ENCODE results near the gene HPCAL1. TPM values are rescaled to one million over a fixed set of nuclear protein-coding genes. Genes with fewer than 3 reads are reported as not detected.

The HPCAL1 gene
- total and polyA plus RNA-seq, 2 of the 4 experiments (the other 2 are of a cell fraction) = 8.2 to 33.7 TPM

DNA sequence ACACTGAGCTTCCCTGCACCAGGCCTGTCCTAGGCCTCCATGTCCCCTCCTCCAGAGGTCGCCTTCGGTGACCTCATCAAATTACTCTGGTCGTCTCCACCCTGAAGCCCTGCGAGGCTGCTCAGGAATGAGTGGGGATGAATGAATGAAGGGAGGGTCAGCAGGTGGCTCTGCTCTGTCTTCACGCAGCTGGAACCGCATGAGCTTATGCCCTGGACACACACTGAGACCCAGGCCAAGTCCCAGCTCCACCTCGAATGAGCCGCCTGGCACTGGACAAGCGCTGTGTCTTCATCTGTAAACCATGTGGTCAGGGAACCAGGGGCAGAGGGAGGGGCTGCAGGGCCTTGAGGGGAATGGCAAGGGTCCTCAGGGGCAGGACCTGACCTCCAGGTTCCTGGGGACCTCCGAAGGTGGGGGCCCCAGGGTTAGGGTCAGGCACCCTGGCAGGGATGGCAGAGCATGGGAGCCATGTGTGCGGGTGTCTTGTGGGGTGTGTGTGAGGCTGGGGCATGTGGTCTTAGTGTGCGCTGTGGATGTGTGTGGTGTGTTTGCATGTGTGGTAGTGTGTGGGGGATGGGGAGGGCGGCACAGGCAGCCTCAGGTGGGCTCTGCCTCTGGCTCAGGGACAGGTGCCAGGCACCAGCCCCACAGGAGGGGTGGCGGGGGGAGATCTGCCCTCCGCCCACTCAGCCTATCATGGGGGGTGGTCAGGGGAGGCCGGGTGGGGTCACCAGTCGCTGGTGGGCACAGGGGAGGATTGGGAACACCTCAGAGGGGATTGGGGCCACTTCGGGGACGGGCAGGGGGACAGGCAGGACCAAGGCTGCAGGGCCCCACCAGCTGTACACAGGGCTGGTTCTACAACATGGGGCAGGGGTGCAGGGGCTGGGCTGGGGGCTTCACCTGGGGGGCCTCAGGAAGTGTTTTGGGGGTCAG lies 131.5 kb downstream of the HPCAL1 start:
- Histone ChIP-seq H3K4me3 (ENCODE audit: insufficient read depth, low read depth, low read length) (no peak overlapping the region), H2BK120ac (ENCODE audit: low read depth, low read length) (no peak overlapping the region), H3K14ac (replicated peaks; ENCODE audit: low read depth, low read length) (no peak overlapping the region), H3K27ac (ENCODE audit: insufficient read depth, low read length) (no peak overlapping the region), H2BK15ac (ENCODE audit: low read depth, low read length) (no peak overlapping the region), H2AK9ac (replicated peaks; ENCODE audit: low read depth, low read length, poor library complexity) (no peak overlapping the region), H3K18ac (ENCODE audit: low read depth, low read length) (no peak overlapping the region), H3K4me1 (ENCODE audit: control insufficient read depth, insufficient read depth, low read length) (no peaks in the 10 kb centered on the region), H2BK20ac (ENCODE audit: low read depth, low read length) (no peak overlapping the region), H3K79me1 (ENCODE audit: low read depth in 1 of 2, low read length in 2 of 2) (no peaks in the 10 kb centered on the region; a peak in 1 of 4 replicates), H3K4ac (ENCODE audit: low read depth, low read length) (no peak overlapping the region), H3K36me3 (ENCODE audit: control insufficient read depth, insufficient read depth, low read length) (0 out of 2 replicates have a peak, but pooled peaks cover 2% of the 10 kb centered on the region), H4K91ac (ENCODE audit: insufficient read depth, low read depth, low read length) (no peak overlapping the region), H4K20me1 (ENCODE audit: insufficient read depth, low read length) (no peaks in the 10 kb centered on the region), H3K56ac (ENCODE audit: extremely low read depth, insufficient read depth, low read length) (no peak overlapping the region), H2AFZ (replicated peaks; ENCODE audit: low read length, poor library complexity) (no peak overlapping the region), H3K23ac (ENCODE audit: low read depth, low read length) (no peak overlapping the region), H4K8ac (ENCODE audit: low read depth in 2 of 2, low read length in 2 of 2) (no peak overlapping the region), H3K27me3 (ENCODE audit: control insufficient read depth, insufficient read depth, low read length) (no peaks in the 10 kb centered on the region), H3K9me1 (ENCODE audit: insufficient read depth, low read length) (peaks cover 5% of the 10 kb centered on the region), H3K4me2 (ENCODE audit: low read depth, low read length) (no peak overlapping the region; the same call in 1 of the 2 replicates), H3K9ac (ENCODE audit: low read depth, low read length) (no peak overlapping the region), H2AK5ac (ENCODE audit: low read depth, low read length) (0 out of 2 replicates have a peak overlapping the region, but pooled peaks have one; percentile 9), H2BK5ac (ENCODE audit: low read depth, low read length, poor library complexity, severe bottlenecking) (no peak overlapping the region), H4K5ac (ENCODE audit: low read depth, low read length) (no peak overlapping the region), H3K9me3 (ENCODE audit: control insufficient read depth, insufficient read depth, low read length) (no peaks in the 10 kb centered on the region)
- CTCF ChIA-PET = interaction anchor here (0.6 to 2.5 kb wide), 20 partner anchors 11 to 385 kb away, joined by 3 to 29 read pairs (median 4); no protein-coding TSS in a partner anchor
- DNase-seq (no peak), ATAC-seq (ENCODE audit: low read depth) (no peak)
- TF ChIP-seq MXI1 (IDR thresholded peaks at IDR 0.05; ENCODE audit: borderline replicate concordance, low read depth, low read length) (no peak), RAD21 (IDR thresholded peaks at IDR 0.05; ENCODE audit: low read length) (no peak), BHLHE40 (IDR thresholded peaks at IDR 0.05; ENCODE audit: low read depth, low read length) (no peak), CHD1 (IDR thresholded peaks at IDR 0.05; ENCODE audit: low read depth, low read length) (no peak), MAZ (IDR thresholded peaks at IDR 0.05; ENCODE audit: borderline replicate concordance, low read depth, low read length) (no peak), NFE2L2 (IDR thresholded peaks at IDR 0.05; ENCODE audit: low read depth, low read length) (no peak), MAFK (IDR thresholded peaks at IDR 0.05; ENCODE audit: low read depth, low read length) (no peak), CEBPB (IDR thresholded peaks at IDR 0.05; ENCODE audit: low read depth, low read length) (no peak), RCOR1 (IDR thresholded peaks at IDR 0.05; ENCODE audit: insufficient replicate concordance, low read length) (no peak), POLR2A (IDR thresholded peaks at IDR 0.05; ENCODE audit: low read depth, low read length) (no peak), SMC3 (IDR thresholded peaks at IDR 0.05; ENCODE audit: low read depth, low read length) (no peak)
- TF ChIP-seq, protein P1, sequence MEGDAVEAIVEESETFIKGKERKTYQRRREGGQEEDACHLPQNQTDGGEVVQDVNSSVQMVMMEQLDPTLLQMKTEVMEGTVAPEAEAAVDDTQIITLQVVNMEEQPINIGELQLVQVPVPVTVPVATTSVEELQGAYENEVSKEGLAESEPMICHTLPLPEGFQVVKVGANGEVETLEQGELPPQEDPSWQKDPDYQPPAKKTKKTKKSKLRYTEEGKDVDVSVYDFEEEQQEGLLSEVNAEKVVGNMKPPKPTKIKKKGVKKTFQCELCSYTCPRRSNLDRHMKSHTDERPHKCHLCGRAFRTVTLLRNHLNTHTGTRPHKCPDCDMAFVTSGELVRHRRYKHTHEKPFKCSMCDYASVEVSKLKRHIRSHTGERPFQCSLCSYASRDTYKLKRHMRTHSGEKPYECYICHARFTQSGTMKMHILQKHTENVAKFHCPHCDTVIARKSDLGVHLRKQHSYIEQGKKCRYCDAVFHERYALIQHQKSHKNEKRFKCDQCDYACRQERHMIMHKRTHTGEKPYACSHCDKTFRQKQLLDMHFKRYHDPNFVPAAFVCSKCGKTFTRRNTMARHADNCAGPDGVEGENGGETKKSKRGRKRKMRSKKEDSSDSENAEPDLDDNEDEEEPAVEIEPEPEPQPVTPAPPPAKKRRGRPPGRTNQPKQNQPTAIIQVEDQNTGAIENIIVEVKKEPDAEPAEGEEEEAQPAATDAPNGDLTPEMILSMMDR (conservative IDR thresholded peaks at IDR 0.05; ENCODE audit: low read depth, low read length) = no peak
- TF ChIP-seq, protein P2, sequence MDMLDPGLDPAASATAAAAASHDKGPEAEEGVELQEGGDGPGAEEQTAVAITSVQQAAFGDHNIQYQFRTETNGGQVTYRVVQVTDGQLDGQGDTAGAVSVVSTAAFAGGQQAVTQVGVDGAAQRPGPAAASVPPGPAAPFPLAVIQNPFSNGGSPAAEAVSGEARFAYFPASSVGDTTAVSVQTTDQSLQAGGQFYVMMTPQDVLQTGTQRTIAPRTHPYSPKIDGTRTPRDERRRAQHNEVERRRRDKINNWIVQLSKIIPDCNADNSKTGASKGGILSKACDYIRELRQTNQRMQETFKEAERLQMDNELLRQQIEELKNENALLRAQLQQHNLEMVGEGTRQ (IDR thresholded peaks at IDR 0.05; ENCODE audit: low read depth, low read length) = no peak
- TF ChIP-seq, protein P3, sequence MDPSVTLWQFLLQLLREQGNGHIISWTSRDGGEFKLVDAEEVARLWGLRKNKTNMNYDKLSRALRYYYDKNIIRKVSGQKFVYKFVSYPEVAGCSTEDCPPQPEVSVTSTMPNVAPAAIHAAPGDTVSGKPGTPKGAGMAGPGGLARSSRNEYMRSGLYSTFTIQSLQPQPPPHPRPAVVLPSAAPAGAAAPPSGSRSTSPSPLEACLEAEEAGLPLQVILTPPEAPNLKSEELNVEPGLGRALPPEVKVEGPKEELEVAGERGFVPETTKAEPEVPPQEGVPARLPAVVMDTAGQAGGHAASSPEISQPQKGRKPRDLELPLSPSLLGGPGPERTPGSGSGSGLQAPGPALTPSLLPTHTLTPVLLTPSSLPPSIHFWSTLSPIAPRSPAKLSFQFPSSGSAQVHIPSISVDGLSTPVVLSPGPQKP (IDR thresholded peaks at IDR 0.05; ENCODE audit: borderline replicate concordance, low read depth, low read length) = no peak
- in situ Hi-C loops (cut with MboI; ENCODE audit: low sequenced_read_pairs) = loop anchor here (5.0 kb wide), 1 partner anchor 357 kb away; no protein-coding TSS in a partner anchor
- intact Hi-C loops (cut with micrococcal nuclease) = no loop called here
- BruUV-seq (replicated peaks) = no TSS peak
- dilution Hi-C loops (cut with HindIII; ENCODE audit: low sequenced_read_pairs, unreplicated experiment) = no loop called here
- 80% methylated on average over 6 of the region's 19 CpGs; no CpG with 5 or more reads in 1 of the 2 experiments for WGBS, 2 experiments (ENCODE audit: extremely low coverage in 2 of 2, insufficient read length in 1 of 2)
- POLR2A ChIA-PET (ENCODE audit: unreplicated experiment) = no interaction called here
